NCI-H774 (cell line): ENCODE measurements around the gene CELA2B.
"Not testable (repeated sequence)": the region's sequence is repeated elsewhere in the genome, so short reads cannot be mapped to it uniquely, and the experiment has no call there.

Experiments used
- DNase-seq: peaks from one replicate; lab custom pipeline; 2025; lab: John Stamatoyannopoulos, UW

CELA2B gene

DNA sequence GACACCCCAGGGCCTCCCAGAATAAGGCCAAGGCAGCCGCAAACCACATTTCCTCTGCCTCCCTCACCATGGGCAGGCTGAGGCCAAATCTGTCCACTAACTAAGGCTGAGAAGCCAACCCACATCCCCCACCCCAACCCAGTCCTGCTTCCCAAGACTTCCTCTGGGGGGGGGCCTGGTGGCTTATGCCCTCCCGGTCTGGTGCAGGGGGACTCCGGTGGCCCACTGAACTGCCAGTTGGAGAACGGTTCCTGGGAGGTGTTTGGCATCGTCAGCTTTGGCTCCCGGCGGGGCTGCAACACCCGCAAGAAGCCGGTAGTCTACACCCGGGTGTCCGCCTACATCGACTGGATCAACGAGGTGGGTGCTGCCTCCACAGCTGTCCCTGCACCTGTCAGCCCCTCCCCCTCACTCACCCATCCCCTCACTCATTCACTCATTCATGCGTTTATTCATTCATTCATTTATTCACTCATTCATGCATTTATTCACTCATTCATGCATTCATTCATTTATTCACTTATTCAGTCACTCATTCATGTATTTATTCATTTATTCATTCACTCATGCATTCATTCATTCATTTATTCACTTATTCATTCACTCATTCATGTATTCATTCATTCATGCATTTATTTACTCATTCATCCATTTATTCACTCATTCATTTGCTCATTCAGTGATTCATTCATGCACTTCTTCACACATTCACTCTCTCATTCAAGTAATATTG, 30.3 kb upstream of the CELA2B start:
- DNase-seq: no peak

DNA sequence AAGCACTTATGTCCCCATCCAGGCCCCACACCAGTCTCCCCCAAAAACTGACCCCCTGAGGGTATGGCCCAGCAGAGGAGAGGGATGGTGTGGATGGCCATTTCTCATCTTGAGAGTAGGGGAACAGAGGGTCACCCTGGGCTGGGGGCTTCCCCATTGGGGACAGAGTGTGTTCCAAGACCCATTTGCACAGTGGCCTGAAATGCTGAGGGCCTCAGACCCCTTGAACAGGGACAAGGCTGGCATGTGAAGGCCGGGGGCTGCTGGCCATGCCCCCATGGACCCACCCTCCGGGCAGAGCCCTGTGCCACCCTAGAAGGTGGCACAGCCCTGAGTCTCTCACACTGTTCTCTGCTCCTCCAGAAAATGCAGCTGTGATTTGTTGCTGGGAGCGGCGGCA, 29.7 kb upstream of the CELA2B start:
- no peak for DNase-seq

- no peak for DNase-seq
Observed at GRCh38 chr1:15448877-15449462, 26.9 kb upstream of the CELA2B start.

DNA sequence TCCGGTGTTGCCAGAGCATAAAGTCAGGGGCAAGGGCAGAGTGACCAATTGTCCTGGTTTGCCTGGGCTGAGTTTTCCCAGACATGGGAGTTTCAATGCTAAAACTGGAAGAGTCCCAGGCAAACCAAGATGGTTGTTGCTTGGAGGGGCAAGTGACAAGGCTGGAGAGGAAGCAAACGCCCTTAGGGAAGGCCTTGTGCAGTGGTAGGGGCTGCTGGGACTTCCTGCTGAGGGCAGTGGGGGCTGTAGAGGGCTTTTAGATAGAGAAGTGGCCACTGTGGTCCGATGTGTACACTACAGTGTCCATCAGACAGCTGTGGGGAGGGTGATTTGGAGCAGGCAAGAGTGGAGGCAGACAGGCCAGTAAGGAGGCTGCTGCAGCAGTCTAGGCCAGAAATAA, 26.3 kb upstream of the CELA2B start:
- DNase-seq: no peak

DNA sequence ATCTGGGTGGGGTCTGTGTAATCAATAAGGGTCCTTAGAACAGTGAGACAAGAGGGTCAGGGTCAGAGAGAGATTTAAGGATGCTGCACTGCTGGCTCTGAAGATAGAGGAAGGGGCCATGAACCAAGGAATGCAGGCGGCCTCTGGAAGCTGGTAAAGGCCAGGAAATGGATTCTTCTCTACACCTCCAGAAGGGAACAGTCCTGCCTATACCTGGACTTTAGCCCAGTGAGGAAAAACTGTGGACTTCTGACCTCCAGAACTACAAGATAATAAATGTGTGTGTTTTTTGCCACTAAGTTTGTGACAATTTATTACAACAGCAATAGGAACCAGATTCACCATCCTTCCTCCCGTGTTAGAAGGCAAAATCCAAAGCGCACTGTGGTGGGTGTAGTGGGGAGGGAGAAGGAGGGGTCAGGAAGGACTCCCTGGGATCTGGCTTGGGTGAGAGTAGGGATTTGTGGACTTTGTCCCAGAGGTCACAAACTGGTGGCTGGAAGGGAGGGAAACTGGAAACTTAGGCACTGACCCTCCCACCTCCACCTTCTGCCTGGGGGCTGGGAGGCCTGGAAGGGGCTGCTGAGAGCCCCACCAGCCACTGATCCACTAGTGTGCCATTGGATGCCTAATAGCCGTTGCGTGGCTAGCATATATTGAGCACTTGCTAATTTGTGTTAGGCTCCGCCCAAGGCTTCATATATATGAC, 24.7 kb upstream of the CELA2B start:
- no peak for DNase-seq

DNA sequence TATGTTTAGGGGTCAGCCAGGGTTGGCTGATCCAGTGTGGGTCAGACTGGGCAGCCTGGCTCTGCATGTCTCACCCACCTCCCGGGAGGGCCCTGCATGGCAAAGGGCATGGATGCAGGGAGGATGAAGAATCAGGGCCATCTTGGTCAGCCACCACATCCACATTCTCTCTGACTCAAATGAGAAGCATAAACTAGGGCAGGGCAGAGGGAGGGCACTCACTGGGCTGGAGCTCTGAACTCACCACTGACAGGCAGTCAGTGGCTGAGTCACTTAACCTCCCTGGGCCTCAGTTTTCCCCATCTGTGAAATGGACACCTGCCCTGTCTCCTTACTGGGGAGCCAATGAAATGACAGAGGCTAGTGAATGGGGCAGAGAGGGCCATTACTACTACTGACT, 23.7 kb upstream of the CELA2B start:
- DNase-seq: no peak

- no peak for DNase-seq
Observed at GRCh38 chr1:15452866-15453571, 22.9 kb upstream of the CELA2B start.

DNA sequence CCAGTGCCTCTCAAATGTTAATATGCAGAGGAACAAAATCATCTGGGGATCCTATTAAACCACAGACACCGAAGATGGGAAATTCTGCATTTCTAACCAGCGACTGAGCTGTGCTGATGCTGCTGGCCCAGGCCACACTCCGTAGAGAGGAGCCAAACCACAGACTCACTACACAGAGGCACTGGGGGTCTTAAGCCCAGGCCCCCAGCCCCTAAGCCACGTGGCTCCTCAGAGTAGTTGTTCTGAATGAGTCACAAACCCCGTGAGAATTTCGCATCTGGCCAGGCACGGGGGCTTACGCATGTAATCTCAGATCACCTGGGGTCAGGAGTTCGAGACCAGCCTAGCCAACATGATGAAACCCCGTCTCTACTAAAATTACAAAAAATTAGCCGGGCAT, 22.2 kb upstream of the CELA2B start:
- no peak for DNase-seq

DNA sequence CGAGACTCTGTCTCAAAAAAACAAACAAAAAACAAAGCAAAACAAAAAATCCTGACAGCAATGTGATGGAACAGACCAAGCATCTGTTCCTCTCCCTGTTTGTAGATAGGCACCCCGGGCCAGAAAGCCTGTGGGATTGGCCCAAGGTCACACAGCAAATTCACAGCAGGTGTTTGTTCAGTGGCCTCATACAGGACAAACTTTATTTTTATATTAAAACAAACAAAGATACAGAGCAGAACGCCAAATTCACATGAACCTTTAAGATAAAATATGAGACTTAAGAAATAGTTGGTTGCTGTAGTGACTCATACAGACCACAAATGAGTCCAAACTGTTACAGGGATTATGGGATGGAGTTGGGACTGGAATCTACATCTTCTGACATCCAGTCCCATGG, 21.6 kb upstream of the CELA2B start:
- no peak for DNase-seq

DNA sequence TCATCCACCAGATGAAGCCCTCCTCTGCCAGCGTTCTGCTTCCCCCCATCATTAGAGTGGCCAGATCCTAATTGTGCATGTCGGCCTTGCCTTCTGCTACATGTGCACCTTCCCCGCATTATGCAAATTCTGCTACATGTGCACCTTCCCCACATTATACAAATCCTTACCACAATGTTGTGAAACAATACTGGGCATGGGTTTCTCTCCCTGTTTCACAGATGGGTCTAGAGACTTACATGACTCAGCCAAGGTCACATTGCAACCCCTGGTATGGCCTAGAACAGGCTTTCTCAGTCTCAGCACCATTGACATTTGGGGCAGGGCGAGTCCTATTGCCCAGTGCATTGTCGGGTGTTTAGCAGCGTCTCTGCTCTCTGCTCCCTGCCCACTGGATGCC, 20.4 kb upstream of the CELA2B start:
- DNase-seq: no peak

DNA sequence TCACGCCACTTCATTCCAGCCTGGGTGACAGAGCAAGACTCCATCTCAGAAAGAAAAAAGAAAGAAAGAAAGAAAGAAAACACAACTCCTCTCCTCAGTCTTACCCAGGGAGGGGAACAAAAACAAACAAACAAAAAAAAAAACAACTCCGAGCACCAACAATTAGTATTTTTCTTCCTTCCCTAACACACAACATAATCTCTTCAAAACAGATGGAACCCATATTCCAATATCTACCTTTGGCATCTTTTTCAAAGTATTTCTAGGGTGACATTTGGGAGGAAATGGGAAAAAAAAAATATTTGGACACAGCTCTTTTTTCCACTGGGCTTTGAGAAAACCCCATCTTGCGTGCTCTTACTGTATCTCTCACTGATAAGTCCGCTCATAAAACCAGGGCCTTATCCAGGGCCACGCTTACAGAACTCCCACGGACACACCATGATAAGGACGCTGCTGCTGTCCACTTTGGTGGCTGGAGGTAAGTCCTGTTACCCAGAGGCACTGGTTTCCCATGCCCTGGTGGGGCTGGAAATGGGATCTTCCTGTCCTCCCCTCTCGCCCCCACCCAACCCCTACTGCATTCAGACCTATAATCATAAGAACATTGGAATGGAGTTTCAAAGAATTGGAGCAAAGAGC, 19.5 kb upstream of the CELA2B start, which contains the start of gene CELA2A:
Gene CELA2A, plus strand, starts transcription at position 420 of the 642 bp plus-strand sequence. Its CDS starts 22 bp downstream, at position 442.
- DNase-seq: no peak

- DNase-seq: no peak
Observed at GRCh38 chr1:15457585-15457984, 18.3 kb upstream of the CELA2B start.

- DNase-seq: not testable (repeated sequence)
Observed at GRCh38 chr1:15458388-15458787, 17.5 kb upstream of the CELA2B start.

GRCh38 chr1:15459771-15460707, 15.9 kb upstream of the CELA2B start:
- DNase-seq: no peak

GRCh38 chr1:15460708-15461095, 15.2 kb upstream of the CELA2B start:
- DNase-seq: no peak

- DNase-seq: not testable (repeated sequence)
Observed at GRCh38 chr1:15463064-15463800, 12.7 kb upstream of the CELA2B start.

GRCh38 chr1:15463926-15464322, 12.0 kb upstream of the CELA2B start:
- DNase-seq: not testable (repeated sequence)

DNA sequence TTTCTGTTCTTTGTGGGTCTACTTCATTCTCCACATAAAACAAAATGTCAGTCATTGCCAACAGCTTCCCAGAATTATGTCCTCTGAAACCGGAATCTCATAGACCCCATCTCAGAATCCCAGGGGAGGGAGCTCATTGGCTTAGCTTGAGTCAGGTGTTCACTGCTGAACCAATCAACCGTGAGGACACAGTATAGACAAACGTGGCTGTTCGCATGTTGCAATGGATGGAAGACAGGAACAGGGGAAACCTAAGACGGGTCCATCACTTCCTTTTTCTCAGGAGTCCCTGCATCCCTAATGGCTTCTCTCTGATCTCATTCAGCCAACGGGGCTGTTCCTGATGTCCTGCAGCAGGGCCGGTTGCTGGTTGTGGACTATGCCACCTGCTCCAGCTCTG, 10.2 kb upstream of the CELA2B start:
- no peak for DNase-seq

DNA sequence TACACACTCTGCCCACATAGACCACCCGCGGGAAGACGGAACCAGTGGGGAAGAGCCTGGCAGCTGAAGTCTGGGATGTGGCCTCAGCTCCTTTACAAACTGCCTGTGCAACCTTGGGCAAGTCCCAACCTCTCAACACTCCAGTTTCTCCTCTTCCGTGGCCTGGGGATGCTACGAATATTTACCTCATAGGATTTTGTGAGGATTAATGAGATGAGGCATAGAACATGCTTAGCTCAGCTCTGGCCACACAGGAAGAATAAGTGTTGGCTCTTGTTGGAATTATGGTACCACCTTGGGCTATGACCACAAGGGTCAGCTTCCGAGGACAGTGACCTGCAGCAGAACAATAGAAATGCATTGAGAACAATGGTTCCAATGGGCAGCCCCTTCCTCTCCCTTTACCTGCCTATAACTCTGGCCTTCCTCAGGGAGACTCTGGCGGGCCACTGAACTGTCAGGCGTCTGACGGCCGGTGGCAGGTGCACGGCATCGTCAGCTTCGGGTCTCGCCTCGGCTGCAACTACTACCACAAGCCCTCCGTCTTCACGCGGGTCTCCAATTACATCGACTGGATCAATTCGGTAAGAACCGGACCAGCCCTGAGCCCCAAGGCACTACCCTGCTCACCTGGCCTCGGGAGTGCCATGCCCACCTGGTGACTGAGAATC, 8.8 kb upstream of the CELA2B start:
- not testable (repeated sequence) for DNase-seq

DNA sequence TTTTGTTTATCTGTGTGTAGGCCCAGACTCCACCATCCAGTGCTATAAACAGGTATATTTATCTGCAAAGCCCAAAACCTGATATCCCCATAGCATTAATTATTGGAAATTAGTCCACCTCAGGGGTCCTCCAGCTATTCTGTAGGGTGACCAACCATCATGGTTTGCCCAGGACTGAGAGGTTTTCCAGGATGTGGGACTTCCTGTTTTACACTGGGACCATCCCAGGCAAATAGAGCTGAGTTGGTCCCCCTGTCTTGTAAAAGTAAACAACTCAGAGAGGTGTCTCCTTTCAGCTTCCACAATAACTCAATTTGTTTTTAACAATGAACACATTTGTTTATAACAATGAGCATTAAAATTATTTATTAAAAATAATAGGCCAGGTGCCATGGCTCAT, 7.8 kb upstream of the CELA2B start:
- DNase-seq: no peak
